Measurements from ENCODE around the gene MVB12B. TPM values are rescaled to one million over a fixed set of nuclear protein-coding genes. Genes with fewer than 3 reads are reported as not detected.

MVB12B gene
- total and polyA plus RNA-seq, 2 of the 13 experiments (the other 11 are each of a cell fraction or from before 2014, with no cell fraction given): 12.1 to 30.1 TPM

DNA sequence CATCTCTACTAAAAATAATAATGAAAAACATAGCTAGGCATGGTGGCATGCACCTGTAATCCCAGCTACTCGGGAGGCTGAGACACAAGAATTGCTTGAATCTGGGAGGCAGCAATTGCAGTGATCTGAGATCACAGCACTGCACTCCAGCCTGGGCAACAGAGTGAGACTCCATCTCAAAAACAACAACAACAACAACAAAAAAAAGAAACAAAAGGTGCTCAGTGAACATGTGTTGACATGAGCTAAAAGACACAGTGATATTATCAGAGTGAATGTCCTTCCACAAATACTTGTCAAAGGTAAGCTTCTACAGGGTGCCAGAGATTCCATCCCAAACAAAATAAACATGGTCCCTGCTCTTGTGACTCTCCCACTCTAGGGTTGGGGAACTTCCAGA lies 211.9 kb downstream of the MVB12B start:
- in situ Hi-C loops (cut with HindIII; ENCODE audit: extremely low pct_ligation_motif_present, low pct_unique_long_range_greater_than_20kb) (no loop called here), intact Hi-C loops (cut with micrococcal nuclease; ENCODE audit: unreplicated experiment) (no loop called here)
- Histone ChIP-seq H3K27ac (ENCODE audit: extremely low read length, insufficient read depth, low read length) (no peak overlapping the region), H2AFZ (ENCODE audit: low read length) (no peak overlapping the region), H3K79me2 (ENCODE audit: insufficient read depth, low read length) (no peaks in the 10 kb centered on the region), H4K20me1 (ENCODE audit: insufficient read depth, low read length) (no peaks in the 10 kb centered on the region), H3K4me3 (replicated peaks in 1 of 3; ENCODE audit: insufficient read depth in 1 of 3, low read depth in 2 of 3, low read length in 3 of 3) (no peak overlapping the region), H3K4me2 (ENCODE audit: low read depth, low read length) (peak overlapping the region; percentile 5; the same call in 1 of the 2 replicates), H3K9me3 (ENCODE audit: low read length) (no peaks in the 10 kb centered on the region), H3K36me3 (replicated peaks in 1 of 2; ENCODE audit: control insufficient read depth in 1 of 2, insufficient read depth in 2 of 2, low read length in 2 of 2) (no peaks in the 10 kb centered on the region), H3K9ac (ENCODE audit: insufficient read depth, low read depth, low read length) (no peak overlapping the region), H3K4me1 (ENCODE audit: insufficient read depth, low read length) (peaks cover 35% of the 10 kb centered on the region), H3K27me3 (ENCODE audit: control insufficient read depth in 1 of 2, insufficient read depth in 2 of 2, low read length in 2 of 2) (no peaks in the 10 kb centered on the region)
- WGBS (ENCODE audit: low lambda C conversion rate): 78% methylated on average over 1 of the region's 1 CpG
- POLR2A ChIA-PET: no interaction called here
- DNase-seq (ENCODE audit: low spot score) (no peak), ATAC-seq (no peak), FAIRE-seq (no peak)
- CTCF ChIA-PET (ENCODE audit: low intra/inter-chr PET ratio, low total read pairs): no interaction called here
- no TSS peak for BruUV-seq (replicated peaks)
- TF ChIP-seq FOXP1 (IDR thresholded peaks at IDR 0.05): no peak
- peak; percentile 54; the same call in 1 of the 2 replicates for TF ChIP-seq FOXP1 (CRISPR knock-in tag; IDR thresholded peaks at IDR 0.05)
- no peak for TF ChIP-seq ZNF263 (CRISPR knock-in tag; IDR thresholded peaks at IDR 0.05)
- TF ChIP-seq ZNF660 (CRISPR knock-in tag; IDR thresholded peaks at IDR 0.05; ENCODE audit: borderline replicate concordance, low read depth): no peak
- no peak for TF ChIP-seq TGIF2 (CRISPR knock-in tag; IDR thresholded peaks at IDR 0.05)
- peak; percentile 68 for TF ChIP-seq ZNF121 (CRISPR knock-in tag; IDR thresholded peaks at IDR 0.05)
- TF ChIP-seq SOX13 (IDR thresholded peaks at IDR 0.05): no peak
- TF ChIP-seq SOX13 (CRISPR knock-in tag; conservative IDR thresholded peaks at IDR 0.05 in 1 of 2, IDR thresholded peaks at IDR 0.05 in 1 of 2): 0 out of 4 replicates have a peak, but pooled peaks of 1 of the 2 experiments have one; percentile 48
- TF ChIP-seq FOXP4 (CRISPR knock-in tag; IDR thresholded peaks at IDR 0.05): peak; percentile 52
- TF ChIP-seq, protein P1, sequence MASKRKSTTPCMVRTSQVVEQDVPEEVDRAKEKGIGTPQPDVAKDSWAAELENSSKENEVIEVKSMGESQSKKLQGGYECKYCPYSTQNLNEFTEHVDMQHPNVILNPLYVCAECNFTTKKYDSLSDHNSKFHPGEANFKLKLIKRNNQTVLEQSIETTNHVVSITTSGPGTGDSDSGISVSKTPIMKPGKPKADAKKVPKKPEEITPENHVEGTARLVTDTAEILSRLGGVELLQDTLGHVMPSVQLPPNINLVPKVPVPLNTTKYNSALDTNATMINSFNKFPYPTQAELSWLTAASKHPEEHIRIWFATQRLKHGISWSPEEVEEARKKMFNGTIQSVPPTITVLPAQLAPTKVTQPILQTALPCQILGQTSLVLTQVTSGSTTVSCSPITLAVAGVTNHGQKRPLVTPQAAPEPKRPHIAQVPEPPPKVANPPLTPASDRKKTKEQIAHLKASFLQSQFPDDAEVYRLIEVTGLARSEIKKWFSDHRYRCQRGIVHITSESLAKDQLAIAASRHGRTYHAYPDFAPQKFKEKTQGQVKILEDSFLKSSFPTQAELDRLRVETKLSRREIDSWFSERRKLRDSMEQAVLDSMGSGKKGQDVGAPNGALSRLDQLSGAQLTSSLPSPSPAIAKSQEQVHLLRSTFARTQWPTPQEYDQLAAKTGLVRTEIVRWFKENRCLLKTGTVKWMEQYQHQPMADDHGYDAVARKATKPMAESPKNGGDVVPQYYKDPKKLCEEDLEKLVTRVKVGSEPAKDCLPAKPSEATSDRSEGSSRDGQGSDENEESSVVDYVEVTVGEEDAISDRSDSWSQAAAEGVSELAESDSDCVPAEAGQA (IDR thresholded peaks at IDR 0.05; ENCODE audit: low read depth): no peak
- TF ChIP-seq, protein P1 (CRISPR knock-in tag; IDR thresholded peaks at IDR 0.05; ENCODE audit: borderline replicate concordance): no peak
- TF ChIP-seq ZNF547 (CRISPR knock-in tag; IDR thresholded peaks at IDR 0.05): no peak
- TF ChIP-seq SOX5 (CRISPR knock-in tag; IDR thresholded peaks at IDR 0.05; ENCODE audit: borderline replicate concordance): peak; percentile 53; the same call in 1 of the 2 replicates
- TF ChIP-seq, protein P2, sequence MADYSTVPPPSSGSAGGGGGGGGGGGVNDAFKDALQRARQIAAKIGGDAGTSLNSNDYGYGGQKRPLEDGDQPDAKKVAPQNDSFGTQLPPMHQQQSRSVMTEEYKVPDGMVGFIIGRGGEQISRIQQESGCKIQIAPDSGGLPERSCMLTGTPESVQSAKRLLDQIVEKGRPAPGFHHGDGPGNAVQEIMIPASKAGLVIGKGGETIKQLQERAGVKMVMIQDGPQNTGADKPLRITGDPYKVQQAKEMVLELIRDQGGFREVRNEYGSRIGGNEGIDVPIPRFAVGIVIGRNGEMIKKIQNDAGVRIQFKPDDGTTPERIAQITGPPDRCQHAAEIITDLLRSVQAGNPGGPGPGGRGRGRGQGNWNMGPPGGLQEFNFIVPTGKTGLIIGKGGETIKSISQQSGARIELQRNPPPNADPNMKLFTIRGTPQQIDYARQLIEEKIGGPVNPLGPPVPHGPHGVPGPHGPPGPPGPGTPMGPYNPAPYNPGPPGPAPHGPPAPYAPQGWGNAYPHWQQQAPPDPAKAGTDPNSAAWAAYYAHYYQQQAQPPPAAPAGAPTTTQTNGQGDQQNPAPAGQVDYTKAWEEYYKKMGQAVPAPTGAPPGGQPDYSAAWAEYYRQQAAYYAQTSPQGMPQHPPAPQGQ (CRISPR knock-in tag; IDR thresholded peaks at IDR 0.05; ENCODE audit: borderline replicate concordance): no peak
